ENCODE results near the gene IGFLR1.

The IGFLR1 gene

DNA sequence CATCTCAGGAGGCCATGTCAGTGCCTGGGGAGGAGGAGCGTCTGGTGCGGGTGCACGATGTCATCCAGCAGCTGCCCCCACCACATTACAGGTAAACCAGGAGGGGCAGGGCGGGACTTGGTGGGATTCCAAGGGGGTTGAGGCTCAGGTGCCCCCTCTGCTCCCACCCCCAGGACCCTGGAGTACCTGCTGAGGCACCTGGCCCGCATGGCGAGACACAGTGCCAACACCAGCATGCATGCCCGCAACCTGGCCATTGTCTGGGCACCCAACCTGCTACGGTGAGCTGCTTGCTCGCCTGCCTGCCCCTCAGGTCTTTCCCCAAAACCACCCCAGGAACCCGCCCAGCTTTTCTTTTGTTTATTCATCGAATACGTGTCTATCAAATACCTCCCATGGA, 40.3 kb upstream of the IGFLR1 start:
- no peak overlapping the region for H2AFZ ChIP-seq (ENCODE audit: insufficient read depth, low read length, poor library complexity)

DNA sequence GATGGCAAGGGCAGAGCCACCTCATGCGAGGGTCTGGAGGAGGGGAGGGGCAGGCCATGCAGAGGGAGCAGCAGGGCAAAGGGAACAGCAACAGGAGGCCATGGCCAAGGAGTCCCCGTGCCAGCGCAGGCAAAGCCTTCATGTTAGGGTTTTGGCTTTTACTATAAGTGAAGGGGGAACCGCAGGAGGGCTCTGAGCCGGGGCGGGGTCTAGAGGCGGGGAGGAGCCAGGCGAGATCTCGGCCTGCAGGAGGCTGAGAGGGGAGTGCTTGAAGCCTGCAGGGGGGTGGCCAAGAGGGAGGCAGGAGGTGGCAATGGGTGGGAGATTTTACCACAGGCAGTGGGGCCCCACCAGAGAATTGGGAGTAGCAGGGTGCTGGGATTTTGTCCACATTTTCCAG, 39.4 kb upstream of the IGFLR1 start:
- no CpG with 5 or more reads among the region's 9 CpGs for WGBS (ENCODE audit: extremely low coverage, insufficient coverage, insufficient read length)
- H3K9ac ChIP-seq (ENCODE audit: low read length): no peak overlapping the region
- no peak overlapping the region for H2AK5ac ChIP-seq (ENCODE audit: low read length)
- no peak overlapping the region for H2AFZ ChIP-seq (ENCODE audit: insufficient read depth, low read length, poor library complexity)
- no peak overlapping the region for H3K18ac ChIP-seq (ENCODE audit: low read length)
- H3K9me3 ChIP-seq (ENCODE audit: insufficient read depth, low read depth, low read length): peaks cover 3% of the 10 kb centered on the region
- no peak overlapping the region for H3K4me2 ChIP-seq (ENCODE audit: low read length)
- no peak overlapping the region for H3K23ac ChIP-seq (ENCODE audit: low read length)
- no peak overlapping the region for H4K8ac ChIP-seq (ENCODE audit: low read depth, low read length)
- H2BK12ac ChIP-seq (ENCODE audit: low read length): no peak overlapping the region
- peaks cover 4 to 14% of the 10 kb centered on the region in 2 experiments for H3K4me1 ChIP-seq (ENCODE audit: control insufficient read depth in 1 of 2, insufficient read depth in 2 of 2, low read length in 2 of 2)
- H4K12ac ChIP-seq (ENCODE audit: low read depth, low read length): no peak overlapping the region
- no peak for DNase-seq
- no peak overlapping the region for H3K27ac ChIP-seq (ENCODE audit: low read depth, low read length)
- H2BK5ac ChIP-seq (ENCODE audit: low read depth, low read length, poor library complexity): no peak overlapping the region
- H3K79me2 ChIP-seq (ENCODE audit: control insufficient read depth, insufficient read depth, low read length, poor library complexity): no peaks in the 10 kb centered on the region
- no peak overlapping the region for H2BK120ac ChIP-seq (ENCODE audit: insufficient read depth, low read length, poor library complexity)
- H4K91ac ChIP-seq (ENCODE audit: low read depth, low read length): no peak overlapping the region
- H3K4me3 ChIP-seq (ENCODE audit: low read depth, low read length): no peak overlapping the region
- H3K14ac ChIP-seq (ENCODE audit: low read length): no peak overlapping the region
- no peak overlapping the region for H3K4ac ChIP-seq (ENCODE audit: low read depth, low read length)
- H3K36me3 ChIP-seq (ENCODE audit: control insufficient read depth in 1 of 2, insufficient read depth in 2 of 2, low read length in 2 of 2): peaks cover 13 to 14% of the 10 kb centered on the region in 2 experiments
- H3K79me1 ChIP-seq (ENCODE audit: low read length): no peaks in the 10 kb centered on the region
- H3K27me3 ChIP-seq (ENCODE audit: insufficient read depth, low read length): no peaks in the 10 kb centered on the region

More for the DNA sequence above, 40.3 kb upstream of the IGFLR1 start:
- no CpG with 5 or more reads among the region's 12 CpGs for WGBS (ENCODE audit: extremely low coverage, insufficient coverage, insufficient read length)
- Histone ChIP-seq H3K9me3 (ENCODE audit: insufficient read depth, low read depth, low read length) (peaks cover 3% of the 10 kb centered on the region), H4K12ac (ENCODE audit: low read depth, low read length) (no peak overlapping the region), H3K36me3 (ENCODE audit: control insufficient read depth in 1 of 2, insufficient read depth in 2 of 2, low read length in 2 of 2) (peaks cover 14 to 15% of the 10 kb centered on the region in 2 experiments), H2AK5ac (ENCODE audit: low read length) (no peak overlapping the region), H3K4ac (ENCODE audit: low read depth, low read length) (no peak overlapping the region), H2BK120ac (ENCODE audit: insufficient read depth, low read length, poor library complexity) (no peak overlapping the region), H3K79me2 (ENCODE audit: control insufficient read depth, insufficient read depth, low read length, poor library complexity) (no peaks in the 10 kb centered on the region), H2BK12ac (ENCODE audit: low read length) (no peak overlapping the region), H3K27me3 (ENCODE audit: insufficient read depth, low read length) (no peaks in the 10 kb centered on the region), H3K18ac (ENCODE audit: low read length) (no peak overlapping the region), H3K79me1 (ENCODE audit: low read length) (no peaks in the 10 kb centered on the region), H3K23ac (ENCODE audit: low read length) (no peak overlapping the region), H3K14ac (ENCODE audit: low read length) (no peak overlapping the region), H3K9ac (ENCODE audit: low read length) (no peak overlapping the region), H2BK5ac (ENCODE audit: low read depth, low read length, poor library complexity) (no peak overlapping the region), H4K8ac (ENCODE audit: low read depth, low read length) (no peak overlapping the region), H3K4me2 (ENCODE audit: low read length) (no peak overlapping the region), H4K91ac (ENCODE audit: low read depth, low read length) (no peak overlapping the region), H3K4me1 (ENCODE audit: control insufficient read depth in 1 of 2, insufficient read depth in 2 of 2, low read length in 2 of 2) (peaks cover 3 to 7% of the 10 kb centered on the region in 2 experiments), H3K27ac (ENCODE audit: low read depth, low read length) (no peak overlapping the region), H3K4me3 (ENCODE audit: low read depth, low read length) (no peak overlapping the region)
- DNase-seq: no peak

- no peak overlapping the region for H4K12ac ChIP-seq (ENCODE audit: low read depth, low read length)
- H2AFZ ChIP-seq (ENCODE audit: insufficient read depth, low read length, poor library complexity): no peak overlapping the region
- no peak overlapping the region for H2BK12ac ChIP-seq (ENCODE audit: low read length)
- H3K36me3 ChIP-seq (ENCODE audit: control insufficient read depth in 1 of 2, insufficient read depth in 2 of 2, low read length in 2 of 2): peaks cover 13 to 14% of the 10 kb centered on the region in 2 experiments
- DNase-seq: no peak
- no peak overlapping the region for H4K8ac ChIP-seq (ENCODE audit: low read depth, low read length)
- peaks cover under 1% of the 10 kb centered on the region for H3K79me1 ChIP-seq (ENCODE audit: low read length)
- no CpG with 5 or more reads among the region's 20 CpGs for WGBS (ENCODE audit: extremely low coverage, insufficient coverage, insufficient read length)
- no peaks in the 10 kb centered on the region for H3K79me2 ChIP-seq (ENCODE audit: control insufficient read depth, insufficient read depth, low read length, poor library complexity)
- H3K4ac ChIP-seq (ENCODE audit: low read depth, low read length): no peak overlapping the region
- no peak overlapping the region for H3K9ac ChIP-seq (ENCODE audit: low read length)
- H3K27ac ChIP-seq (ENCODE audit: low read depth, low read length): no peak overlapping the region
- H3K4me2 ChIP-seq (ENCODE audit: low read length): no peak overlapping the region
- H3K27me3 ChIP-seq (ENCODE audit: insufficient read depth, low read length): no peaks in the 10 kb centered on the region
- no peak overlapping the region for H3K14ac ChIP-seq (ENCODE audit: low read length)
- peaks cover 6 to 17% of the 10 kb centered on the region in 2 experiments for H3K4me1 ChIP-seq (ENCODE audit: control insufficient read depth in 1 of 2, insufficient read depth in 2 of 2, low read length in 2 of 2)
- H3K9me3 ChIP-seq (ENCODE audit: insufficient read depth, low read depth, low read length): peaks cover 3% of the 10 kb centered on the region
- no peak overlapping the region for H3K23ac ChIP-seq (ENCODE audit: low read length)
- no peak overlapping the region for H2AK5ac ChIP-seq (ENCODE audit: low read length)
- H2BK120ac ChIP-seq (ENCODE audit: insufficient read depth, low read length, poor library complexity): no peak overlapping the region
- no peak overlapping the region for H2BK5ac ChIP-seq (ENCODE audit: low read depth, low read length, poor library complexity)
- no peak overlapping the region for H3K18ac ChIP-seq (ENCODE audit: low read length)
- no peak overlapping the region for H3K4me3 ChIP-seq (ENCODE audit: low read depth, low read length)
- H4K91ac ChIP-seq (ENCODE audit: low read depth, low read length): no peak overlapping the region
Measured at GRCh38 chr19:35780717-35781116, 38.5 kb upstream of the IGFLR1 start.

DNA sequence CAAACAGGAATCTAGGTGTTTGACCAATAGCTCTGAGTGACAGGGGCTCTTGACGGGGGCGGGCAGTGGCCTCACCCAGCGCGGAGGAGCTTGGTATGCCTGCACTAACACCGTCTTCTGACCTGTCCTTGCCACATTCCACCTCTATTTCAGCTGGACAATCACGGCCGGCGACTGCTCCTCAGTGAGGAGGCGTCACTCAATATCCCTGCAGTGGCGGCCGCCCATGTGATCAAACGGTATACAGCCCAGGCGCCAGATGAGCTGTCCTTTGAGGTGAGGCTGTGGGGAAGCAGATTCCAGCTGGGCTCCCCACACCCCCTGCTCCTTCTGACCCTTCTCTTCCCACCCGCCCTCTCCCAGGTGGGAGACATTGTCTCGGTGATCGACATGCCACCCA, 37.8 kb upstream of the IGFLR1 start:
- Histone ChIP-seq H3K9ac (ENCODE audit: low read length) (no peak overlapping the region), H3K27ac (ENCODE audit: low read depth, low read length) (no peak overlapping the region), H2BK12ac (ENCODE audit: low read length) (no peak overlapping the region), H3K4me3 (ENCODE audit: low read depth, low read length) (no peak overlapping the region), H2AK5ac (ENCODE audit: low read length) (no peak overlapping the region), H3K14ac (ENCODE audit: low read length) (no peak overlapping the region), H3K79me1 (ENCODE audit: low read length) (peaks cover 3% of the 10 kb centered on the region), H3K79me2 (ENCODE audit: control insufficient read depth, insufficient read depth, low read length, poor library complexity) (no peaks in the 10 kb centered on the region), H4K12ac (ENCODE audit: low read depth, low read length) (no peak overlapping the region), H3K27me3 (ENCODE audit: insufficient read depth, low read length) (no peaks in the 10 kb centered on the region), H2BK120ac (ENCODE audit: insufficient read depth, low read length, poor library complexity) (no peak overlapping the region), H3K4me2 (ENCODE audit: low read length) (no peak overlapping the region), H4K8ac (ENCODE audit: low read depth, low read length) (no peak overlapping the region), H3K4ac (ENCODE audit: low read depth, low read length) (no peak overlapping the region), H4K91ac (ENCODE audit: low read depth, low read length) (no peak overlapping the region), H2BK5ac (ENCODE audit: low read depth, low read length, poor library complexity) (no peak overlapping the region), H3K36me3 (ENCODE audit: control insufficient read depth in 1 of 2, insufficient read depth in 2 of 2, low read length in 2 of 2) (peaks cover 10 to 13% of the 10 kb centered on the region in 2 experiments), H3K23ac (ENCODE audit: low read length) (no peak overlapping the region), H2AFZ (ENCODE audit: insufficient read depth, low read length, poor library complexity) (no peak overlapping the region), H3K4me1 (ENCODE audit: control insufficient read depth in 1 of 2, insufficient read depth in 2 of 2, low read length in 2 of 2) (peaks cover 6 to 17% of the 10 kb centered on the region in 2 experiments), H3K9me3 (ENCODE audit: insufficient read depth, low read depth, low read length) (peaks cover 3% of the 10 kb centered on the region), H3K18ac (ENCODE audit: low read length) (no peak overlapping the region)
- no peak for DNase-seq
- no CpG with 5 or more reads among the region's 16 CpGs for WGBS (ENCODE audit: extremely low coverage, insufficient coverage, insufficient read length)

All from trophoblast cell (in vitro differentiated cells and primary cell).